ENCODE results near the gene SLC38A9.

GRCh38 chr5:55601628-55602027 lies 110.5 kb downstream of the SLC38A9 start:
- TF ChIP-seq CTCF (IDR thresholded peaks at IDR 0.05) (no peak), POLR2A (IDR thresholded peaks at IDR 0.05) (no peak)

Data from right lobe of liver (tissue), 4 donors.